ENCODE results near the gene FARS2.

- TF ChIP-seq CTCF (IDR thresholded peaks at IDR 0.05) (no peak), TAF1 (IDR thresholded peaks at IDR 0.05; ENCODE audit: borderline replicate concordance, low read depth, low read length) (no peak), EP300 (IDR thresholded peaks at IDR 0.05; ENCODE audit: borderline replicate concordance in 1 of 2, low read depth in 1 of 2, low read length in 1 of 2) (no peak), PBX3 (IDR thresholded peaks at IDR 0.05) (no peak), POLR2AphosphoS5 (IDR thresholded peaks at IDR 0.05; ENCODE audit: low read depth, low read length) (no peak), GABPA (IDR thresholded peaks at IDR 0.05; ENCODE audit: low read depth) (no peak), EZH2phosphoT487 (IDR thresholded peaks at IDR 0.05; ENCODE audit: borderline replicate concordance, low read depth) (no peak), GATA2 (CRISPR knock-in tag; IDR thresholded peaks at IDR 0.05) (no peak), JUND (IDR thresholded peaks at IDR 0.05) (no peak), SMC3 (IDR thresholded peaks at IDR 0.05; ENCODE audit: low read depth, low read length) (no peak), USF1 (IDR thresholded peaks at IDR 0.05; ENCODE audit: borderline replicate concordance, low read depth) (no peak), USF2 (IDR thresholded peaks at IDR 0.05; ENCODE audit: borderline replicate concordance, low read depth, low read length) (no peak), ZBTB33 (IDR thresholded peaks at IDR 0.05; ENCODE audit: borderline replicate concordance, low read depth) (no peak), ELF1 (IDR thresholded peaks at IDR 0.05) (no peak)
Measured at GRCh38 chr6:5724911-5725310, 463.6 kb downstream of the FARS2 start.
